ENCODE data around the gene WAPL. TPM values are rescaled to one million over a fixed set of nuclear protein-coding genes. Genes with fewer than 3 reads are reported as not detected.

Gene WAPL
- total and polyA plus RNA-seq, 2 of the 13 experiments (the other 11 are each of a cell fraction or from before 2014, with no cell fraction given), result 13.2 to 43.5 TPM

- TF ChIP-seq NONO (IDR thresholded peaks at IDR 0.05) (no peak), NONO (CRISPR knock-in tag; conservative IDR thresholded peaks at IDR 0.05) (no peak), FOSL1 (CRISPR knock-in tag; IDR thresholded peaks at IDR 0.05; ENCODE audit: borderline replicate concordance) (no peak), HOXA7 (CRISPR knock-in tag; IDR thresholded peaks at IDR 0.05) (no peak), IKZF1 (IDR thresholded peaks at IDR 0.05) (no peak), ZNF430 (CRISPR knock-in tag; IDR thresholded peaks at IDR 0.05) (no peak), TEAD2 (CRISPR knock-in tag; IDR thresholded peaks at IDR 0.05) (no peak), ZBTB7A (CRISPR knock-in tag; IDR thresholded peaks at IDR 0.05) (no peak), ZBTB38 (CRISPR knock-in tag; IDR thresholded peaks at IDR 0.05) (no peak), MLX (CRISPR knock-in tag; IDR thresholded peaks at IDR 0.05) (no peak), GATAD2A (CRISPR knock-in tag; IDR thresholded peaks at IDR 0.05) (peak; percentile 86), MBD4 (IDR thresholded peaks at IDR 0.05; ENCODE audit: borderline replicate concordance, low read length) (peak; percentile 61; the same call in 1 of the 2 replicates), ZNF737 (CRISPR knock-in tag; IDR thresholded peaks at IDR 0.05; ENCODE audit: borderline replicate concordance) (no peak), CHD4 (IDR thresholded peaks at IDR 0.05; ENCODE audit: borderline replicate concordance, low read length) (no peak), PATZ1 (CRISPR knock-in tag; IDR thresholded peaks at IDR 0.05) (0 out of 2 replicates have a peak, but pooled peaks have one; percentile 24), HNRNPH1 (optimal IDR thresholded peaks at IDR 0.05; ENCODE audit: low read depth, low read length) (no peak), CBX2 (IDR thresholded peaks at IDR 0.05; ENCODE audit: low read depth, low read length) (no peak), CBX2 (CRISPR knock-in tag; IDR thresholded peaks at IDR 0.05; ENCODE audit: low read depth) (no peak), RFXAP (CRISPR knock-in tag; IDR thresholded peaks at IDR 0.05; ENCODE audit: borderline replicate concordance) (no peak), TRIM24 (CRISPR knock-in tag; IDR thresholded peaks at IDR 0.05) (no peak), PHF20 (CRISPR knock-in tag; IDR thresholded peaks at IDR 0.05) (no peak), THAP11 (CRISPR knock-in tag; IDR thresholded peaks at IDR 0.05) (0 out of 2 replicates have a peak, but pooled peaks have one; percentile 19), ZNF609 (CRISPR knock-in tag; IDR thresholded peaks at IDR 0.05; ENCODE audit: borderline replicate concordance) (no peak), ZNF619 (CRISPR knock-in tag; IDR thresholded peaks at IDR 0.05) (no peak), TRAFD1 (CRISPR knock-in tag; IDR thresholded peaks at IDR 0.05; ENCODE audit: borderline replicate concordance) (no peak)
Measured at GRCh38 chr10:86439544-86439943, 82.0 kb downstream of the WAPL start (continued).
